COR-L47 (cell line): ENCODE data around the gene LTBP2.

Source experiments
- DNase-seq: peaks from one replicate; lab custom pipeline; 2025; lab: John Stamatoyannopoulos, UW

Gene LTBP2

DNA sequence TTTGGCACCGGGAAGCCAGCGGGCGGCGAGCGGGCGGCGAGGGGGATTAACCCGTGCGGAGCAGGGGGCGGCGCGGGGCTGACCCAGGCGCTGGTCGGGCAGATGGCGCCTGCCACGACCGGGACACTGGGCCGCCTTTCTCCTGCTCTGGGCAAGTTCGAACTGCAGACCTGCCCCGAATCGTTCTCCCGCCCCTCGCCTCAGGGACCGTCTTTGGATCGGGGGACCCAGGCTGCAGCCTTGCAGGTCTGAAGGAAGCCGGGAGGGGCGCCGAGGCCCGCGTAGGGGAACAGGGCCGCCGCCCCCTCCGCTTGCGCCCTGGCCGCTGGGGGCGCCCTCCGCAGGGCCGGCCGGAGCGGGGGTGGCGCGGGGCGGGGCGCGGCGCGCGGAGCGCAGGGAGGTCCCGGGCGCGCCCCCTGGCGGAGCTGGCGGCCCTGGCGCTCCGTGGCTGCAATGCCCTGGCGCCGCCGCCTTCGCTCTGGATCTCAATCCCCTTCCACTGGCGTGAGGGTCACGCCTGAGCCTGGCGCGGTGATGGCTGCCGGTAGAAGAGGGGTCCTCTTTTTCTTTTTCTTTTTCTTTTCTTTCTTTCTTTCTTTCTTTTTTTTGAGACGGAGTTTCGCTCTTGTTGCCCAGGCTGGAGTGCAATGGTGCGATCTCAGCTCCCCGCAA lies 449 bp upstream of the LTBP2 start:
- peak; percentile 70 for DNase-seq

DNA sequence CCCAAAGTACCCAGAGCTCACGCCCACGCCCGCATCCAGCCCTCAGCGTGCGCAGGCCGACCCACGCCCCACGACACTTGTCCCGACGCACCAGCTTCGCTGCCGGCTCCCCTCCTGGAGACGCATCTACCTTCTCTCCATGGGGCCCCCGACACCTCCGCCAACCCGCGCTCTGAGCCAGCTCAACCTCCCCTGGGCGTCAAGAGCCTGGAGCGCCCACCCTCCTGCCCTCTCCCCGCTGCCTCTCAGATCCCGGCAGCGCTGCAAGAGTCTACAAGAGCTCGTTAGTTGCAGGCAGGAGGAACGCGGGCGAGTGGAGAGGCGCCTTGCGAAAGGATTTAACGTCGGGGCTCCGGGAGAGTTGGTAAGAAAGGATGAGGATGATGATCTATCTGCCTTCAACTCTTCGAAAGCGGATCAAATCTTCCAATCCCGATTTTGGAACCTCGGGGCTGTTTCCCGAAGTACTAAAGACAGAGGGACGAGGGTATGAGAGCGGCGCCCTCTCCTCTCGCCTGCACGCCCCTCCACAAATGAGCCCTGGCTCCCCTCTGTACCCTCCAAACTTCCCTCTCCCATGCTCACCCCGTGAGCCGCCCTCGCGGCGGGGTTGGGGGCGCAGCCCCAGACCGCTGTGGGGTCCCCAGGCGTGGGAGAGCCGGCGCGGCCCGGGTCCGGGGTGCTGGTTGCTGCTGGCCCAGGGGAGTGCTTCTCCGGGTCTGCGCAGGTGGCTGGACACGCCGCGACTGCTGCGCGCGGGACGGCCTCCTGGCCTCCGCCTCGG lies 979 bp downstream of the LTBP2 start:
- DNase-seq, result no peak

- DNase-seq, result no peak
Observed at GRCh38 chr14:74610199-74610865, 1.7 kb downstream of the LTBP2 start.

- no peak for DNase-seq
Observed at GRCh38 chr14:74609721-74610120, 2.3 kb downstream of the LTBP2 start.

DNA sequence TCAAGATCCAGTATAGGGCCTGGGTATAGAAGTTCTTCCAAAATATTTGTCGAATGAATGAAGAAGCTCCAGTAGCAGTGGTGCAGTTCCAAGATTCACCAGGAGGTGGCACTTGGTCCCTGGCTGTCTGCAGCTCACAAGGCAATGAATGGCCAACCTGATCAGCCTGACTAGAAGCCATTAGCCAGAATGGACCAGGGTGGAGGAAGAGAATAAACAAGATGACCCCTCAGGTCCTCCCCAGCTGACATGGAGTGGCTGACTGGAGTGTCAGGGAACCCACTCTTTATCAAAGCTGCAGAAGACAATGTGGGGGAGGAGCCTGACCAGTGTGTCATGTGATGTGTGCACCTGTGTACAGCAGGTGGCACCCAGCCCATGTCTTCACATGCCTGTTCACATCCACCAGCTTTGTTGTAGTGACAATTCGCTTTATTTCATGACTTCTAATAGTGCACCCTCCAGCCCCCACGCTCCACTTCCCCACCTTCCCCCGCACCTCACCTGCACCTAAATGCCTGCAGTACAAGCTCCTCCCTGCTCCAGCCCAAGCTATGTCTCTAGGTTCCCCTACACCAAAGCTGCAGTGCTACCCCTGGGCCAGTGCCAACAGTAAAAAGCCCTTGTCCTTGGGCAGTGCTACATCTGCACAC lies 3.0 kb downstream of the LTBP2 start:
- peak; percentile 69 for DNase-seq

GRCh38 chr14:74606727-74607126 lies 5.3 kb downstream of the LTBP2 start:
- no peak for DNase-seq

DNA sequence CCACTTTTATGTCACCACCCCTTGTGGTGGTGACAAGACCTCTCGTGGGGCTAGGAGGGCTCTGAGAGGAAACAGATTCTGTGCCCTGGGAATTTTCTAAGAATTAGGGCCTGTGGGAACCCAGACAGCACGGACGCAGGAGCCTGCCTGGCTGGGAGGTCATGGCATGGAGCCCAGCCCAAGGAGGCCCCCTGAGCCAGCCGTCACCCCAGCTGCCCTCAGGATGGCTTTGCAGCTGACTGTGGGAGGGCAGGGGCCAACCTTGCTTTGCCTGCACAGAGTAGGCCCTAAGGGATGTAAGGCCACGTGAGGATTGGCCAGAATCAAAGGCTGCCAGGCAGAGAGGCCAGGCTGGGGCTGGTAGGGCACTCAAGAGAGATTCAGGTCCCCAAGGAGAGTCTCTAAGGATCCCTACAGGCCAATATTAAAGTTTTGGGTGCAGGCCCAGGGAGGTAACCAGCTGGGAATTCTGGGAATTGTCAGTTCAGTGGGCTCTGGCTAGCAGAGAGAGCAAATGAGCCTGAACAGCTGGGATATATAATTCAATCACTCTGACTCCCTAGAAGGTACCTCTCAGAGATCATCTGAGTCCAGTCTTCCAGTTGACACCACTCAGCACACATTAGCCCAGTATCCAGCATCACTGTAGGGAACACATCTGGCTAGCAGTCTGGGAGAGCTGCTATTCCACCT lies 6.4 kb downstream of the LTBP2 start:
- no peak for DNase-seq

DNA sequence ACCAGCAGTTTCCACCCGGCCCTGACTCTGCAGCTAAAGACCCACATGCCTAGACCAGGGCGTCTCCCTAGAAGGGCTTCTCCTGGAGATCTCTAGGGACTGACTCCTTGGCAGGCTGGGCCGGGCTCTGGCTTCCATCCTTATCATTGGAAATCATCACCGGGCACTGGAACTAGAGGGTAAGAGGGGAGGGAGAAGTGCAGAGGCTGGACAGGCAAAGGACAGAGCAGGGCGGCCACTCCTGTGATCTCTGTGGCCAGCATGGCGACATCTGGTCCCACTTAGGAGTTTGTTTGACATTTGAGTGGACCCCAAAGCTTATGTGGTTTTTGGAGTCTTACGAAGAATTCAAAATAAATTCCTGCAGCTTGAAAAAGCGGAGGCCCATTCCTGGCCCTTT lies 7.1 kb downstream of the LTBP2 start:
- no peak for DNase-seq

- no peak for DNase-seq
Observed at GRCh38 chr14:74604157-74604556, 7.9 kb downstream of the LTBP2 start.

DNA sequence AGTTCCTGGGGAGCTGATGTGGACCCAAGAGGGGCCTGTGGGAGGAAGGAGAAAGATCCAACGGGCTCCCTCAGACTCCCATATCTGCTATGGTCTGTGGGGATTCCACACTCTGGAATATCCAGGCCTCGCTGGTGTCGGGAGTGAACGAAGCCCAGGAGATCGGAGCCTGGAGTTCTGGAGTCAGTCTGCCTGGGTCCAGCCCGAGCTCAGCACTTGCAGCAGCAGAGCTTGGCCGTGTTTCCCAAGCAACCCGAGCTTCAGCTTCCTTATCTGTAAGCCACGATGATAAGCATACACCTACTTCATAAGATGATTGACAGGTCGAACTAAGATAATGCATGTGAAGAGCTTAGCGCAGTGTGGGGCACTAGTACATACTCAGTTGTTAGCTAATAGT lies 10.1 kb downstream of the LTBP2 start:
- no peak for DNase-seq

GRCh38 chr14:74599946-74600345 lies 12.1 kb downstream of the LTBP2 start:
- DNase-seq, result no peak

- DNase-seq, result no peak
Observed at GRCh38 chr14:74599321-74599761, 12.7 kb downstream of the LTBP2 start.

- DNase-seq, result no peak
Observed at GRCh38 chr14:74596741-74597450, 15.1 kb downstream of the LTBP2 start.

DNA sequence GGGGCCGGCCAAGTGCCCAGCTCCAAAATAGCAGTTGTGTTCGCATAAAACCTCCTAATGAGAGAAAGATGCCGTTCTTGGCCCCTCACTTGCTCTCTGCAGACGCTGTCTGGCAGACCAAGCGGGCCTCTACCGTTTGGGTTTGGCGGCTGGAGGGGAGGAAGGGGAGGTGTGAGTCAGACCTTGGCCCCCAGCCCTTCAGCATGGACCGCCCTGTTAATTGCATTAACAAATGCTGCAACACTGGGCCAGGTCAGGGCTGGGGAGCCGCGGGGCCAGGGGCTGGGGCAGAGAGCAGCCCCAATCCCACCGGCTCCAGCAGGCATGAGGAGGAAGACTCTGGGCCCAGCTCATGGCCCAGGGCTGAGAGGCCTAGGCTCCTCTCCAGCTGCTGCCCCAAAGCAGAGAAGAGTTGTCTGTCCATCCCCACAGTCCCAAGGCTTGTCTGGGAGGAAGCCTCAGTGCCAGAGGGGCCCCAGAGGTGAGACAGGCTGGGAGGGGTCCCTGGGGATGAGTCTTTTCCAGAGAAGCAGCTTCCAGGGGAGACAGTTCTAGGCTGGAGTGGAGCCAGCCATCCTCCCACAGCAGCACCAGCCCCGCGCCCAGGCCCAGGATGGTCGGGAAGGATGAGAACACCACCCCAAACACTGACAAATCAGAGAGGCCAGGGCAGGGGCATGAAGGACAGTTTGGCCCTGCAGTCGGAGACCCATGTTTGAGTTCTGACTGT lies 16.9 kb downstream of the LTBP2 start:
- no peak for DNase-seq

DNA sequence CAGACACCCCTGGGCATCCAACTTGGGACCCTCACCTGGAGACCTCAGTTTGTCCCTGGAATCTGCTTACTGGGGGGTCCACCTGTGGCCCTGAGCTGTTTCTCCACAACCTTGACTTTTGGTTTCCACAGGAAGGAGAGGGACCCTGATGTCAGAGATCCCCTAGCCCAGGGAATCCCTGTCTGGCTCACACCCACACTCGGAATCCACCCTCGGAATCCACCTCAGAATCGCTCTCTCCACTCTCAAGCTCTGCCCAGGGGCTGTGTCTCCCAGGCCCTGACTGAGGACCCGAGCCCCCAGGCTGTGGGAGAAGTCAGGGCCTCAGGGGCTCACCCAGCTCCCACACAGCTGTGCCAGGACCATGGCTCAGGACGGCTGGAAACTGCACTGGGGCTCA lies 17.4 kb downstream of the LTBP2 start:
- no peak for DNase-seq

GRCh38 chr14:74594029-74594428 lies 18.0 kb downstream of the LTBP2 start:
- no peak for DNase-seq

DNA sequence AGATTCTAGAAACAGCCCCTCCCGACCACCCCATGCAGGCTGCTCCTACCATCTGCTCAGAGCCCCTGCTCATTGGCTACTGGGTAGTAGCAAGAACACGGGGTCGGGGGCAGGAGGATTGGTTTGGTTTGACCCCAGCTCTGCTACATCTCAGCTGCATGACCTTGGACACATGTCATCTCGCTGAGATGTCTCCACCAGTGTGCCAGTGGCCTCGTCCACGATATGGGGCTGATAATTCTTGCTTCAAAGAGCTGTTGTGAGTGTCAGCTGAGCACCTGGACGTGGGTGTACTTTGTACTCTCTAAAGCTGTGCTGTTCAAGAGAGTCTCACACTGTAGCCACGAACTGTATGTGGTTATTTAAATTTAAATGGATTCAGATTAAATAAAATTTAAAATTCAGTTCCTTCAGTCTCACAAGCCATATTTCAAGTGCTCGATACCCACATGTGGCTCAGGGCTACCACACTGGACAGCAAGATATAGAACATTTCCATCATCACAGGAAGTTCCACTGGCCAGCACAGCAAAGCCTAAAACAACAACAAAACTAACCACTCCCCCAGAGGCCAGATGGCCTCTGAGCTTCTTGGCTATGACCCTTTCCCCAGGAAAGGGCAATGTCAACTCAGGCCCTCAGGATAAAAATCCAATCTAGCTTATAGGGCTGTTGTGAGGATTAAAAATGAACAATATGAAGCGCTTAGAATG lies 18.6 kb downstream of the LTBP2 start:
- no peak for DNase-seq

DNA sequence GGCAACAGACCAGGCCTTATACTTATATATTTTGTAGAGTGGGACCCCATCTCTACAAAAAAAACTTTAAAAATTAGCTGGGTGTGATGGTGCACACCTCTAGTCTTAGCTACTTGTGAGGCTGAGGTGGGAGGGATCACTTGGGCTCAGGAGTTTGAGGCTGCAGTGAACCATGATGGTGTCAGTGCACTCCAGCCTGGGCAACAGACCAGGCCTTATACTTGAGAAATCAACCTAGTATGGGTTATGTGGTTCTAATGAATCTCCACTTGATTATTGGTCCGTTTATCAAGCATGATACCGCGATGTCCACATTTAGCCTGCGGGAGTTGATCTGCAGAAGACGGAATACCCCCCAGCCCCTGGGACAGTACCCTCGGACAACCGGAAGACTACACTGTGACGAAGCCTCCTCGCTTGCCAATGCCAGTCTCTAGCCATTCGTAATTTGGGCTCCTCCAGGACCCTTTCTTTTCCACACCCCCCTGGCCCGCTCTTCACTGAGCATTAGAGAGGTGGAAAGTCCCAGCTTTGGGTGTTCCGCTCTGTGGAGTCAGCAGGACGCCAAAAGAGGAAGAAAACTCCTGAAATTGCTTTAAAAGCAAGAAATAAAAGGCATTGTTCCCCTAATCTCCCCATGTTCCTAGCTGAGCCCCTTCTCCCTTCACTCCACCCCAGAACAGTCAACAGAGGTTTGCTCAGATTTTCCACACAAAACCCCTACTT lies 19.4 kb downstream of the LTBP2 start:
- DNase-seq, result no peak

DNA sequence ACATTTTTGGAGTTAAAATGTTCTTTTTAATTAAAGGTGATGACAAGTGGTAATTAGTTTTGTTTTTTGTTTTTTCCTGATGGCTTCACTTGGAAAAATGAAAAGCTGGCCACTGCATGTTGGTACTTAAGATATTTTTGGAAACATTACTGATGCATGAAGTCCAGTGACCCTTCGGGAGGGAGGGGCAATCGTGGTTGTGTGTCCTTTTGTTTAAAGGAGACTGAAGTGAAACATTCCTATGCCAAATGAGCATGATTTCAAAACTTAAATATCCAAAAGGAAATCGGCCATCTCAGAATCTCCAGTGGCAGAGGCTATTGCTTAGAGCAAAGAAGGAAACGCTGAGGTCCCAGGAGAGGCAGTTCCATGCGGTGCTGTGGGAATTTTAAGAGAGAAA lies 20.1 kb downstream of the LTBP2 start:
- no peak for DNase-seq
